HT1080 (cell line): ENCODE data around the gene NKRF. TPM values are rescaled to one million over a fixed set of nuclear protein-coding genes. Genes with fewer than 3 reads are reported as not detected.

Experiments
- DNase-seq: peaks from one replicate; pipeline ENCODE4 v3.0.0-alpha.2; 2015; ENCODE audit warnings: low read depth
- total RNA-seq: library from RNA; depleted of rRNA; stranded (reverse); fragments of >200 nt; shearing (Covaris generic); gene quantifications from 2 replicates; pipeline ENCODE4 v1.2.3, GENCODE V29; 2014

NKRF gene
- total RNA-seq, 1 experiment from 2014 or later, result 9.6 TPM

GRCh38 chrX:119614776-119615175 is 8.6 kb upstream of the NKRF start:
- no peak for DNase-seq

- no peak for DNase-seq
These were observed 780 bp upstream of the NKRF start for GRCh38 chrX:119607018-119607389.

- no peak for DNase-seq
These were observed 552 bp downstream of the NKRF start for GRCh38 chrX:119605464-119606279.

GRCh38 chrX:119604766-119605463 is 1.3 kb downstream of the NKRF start:
- DNase-seq, result no peak

- DNase-seq, result no peak
These were observed 3.4 kb downstream of the NKRF start for GRCh38 chrX:119602701-119603255.

GRCh38 chrX:119589810-119590209 is 16.4 kb downstream of the NKRF start:
- DNase-seq, result no peak

GRCh38 chrX:119583431-119584059 is 22.7 kb downstream of the NKRF start:
- DNase-seq, result no peak

- DNase-seq, result no peak
These were observed 26.8 kb downstream of the NKRF start for GRCh38 chrX:119579414-119579813.

GRCh38 chrX:119574394-119575266 is 31.6 kb downstream of the NKRF start, which contains the start of gene UBE2A:
Gene UBE2A, plus strand, starts transcription at chrX:119574563. Its CDS starts 149 bp downstream, at chrX:119574712.
- DNase-seq, result peak; percentile 85

GRCh38 chrX:119573840-119574393 is 32.3 kb downstream of the NKRF start:
- no peak for DNase-seq

- no peak for DNase-seq
These were observed 33.0 kb downstream of the NKRF start for GRCh38 chrX:119573222-119573621.

- no peak for DNase-seq
These were observed 35.8 kb downstream of the NKRF start for GRCh38 chrX:119570351-119570835.

GRCh38 chrX:119565107-119565663 is 41.0 kb downstream of the NKRF start, which contains the start of gene STEEP1:
Gene STEEP1, minus strand, starts transcription at chrX:119565409. Its CDS starts 54 bp downstream, at chrX:119565355.
- peak; percentile 87 for DNase-seq

- no peak for DNase-seq
These were observed 53.7 kb downstream of the NKRF start for GRCh38 chrX:119552508-119552907.

GRCh38 chrX:119549327-119550016 is 56.8 kb downstream of the NKRF start:
- no peak for DNase-seq

GRCh38 chrX:119541188-119541587 is 65.0 kb downstream of the NKRF start:
- DNase-seq, result peak; percentile 80

- DNase-seq, result no peak
These were observed 66.4 kb downstream of the NKRF start for GRCh38 chrX:119539872-119540271.
